Gastrocnemius medialis (tissue), 4 donors: Measurements from ENCODE around the gene CRBN. TPM values are rescaled to one million over a fixed set of nuclear protein-coding genes. Genes with fewer than 3 reads are reported as not detected.

Source experiments
- ATAC-seq, 2 donors: fragments of 150-250 bp; one replicate each; pipeline ENCODE4 v1.9.1; 2016
- DNase-seq, 2 donors: peaks; one replicate each; pipeline ENCODE4 v3.0.0-alpha.2; 2019
- H3K27ac ChIP-seq, 4 donors: fragments of 200-600 bp; sonication (generic); 1 replicate in 1 of 4; 2 replicates in 3 of 4; pipeline ENCODE4 v1.5.1; 2016 to 2018; ENCODE audit warnings: mild to moderate bottlenecking in 2 of 4, moderate library complexity in 1 of 4
- H3K27me3 ChIP-seq, 3 donors: fragments of 200-600 bp; sonication (generic) in 2 of 3; 1 replicate in 1 of 3; 2 replicates in 2 of 3; pipeline versions ENCODE4 v1.5.1 to v1.6.0; 2016 to 2019; ENCODE audit warnings: mild to moderate bottlenecking in 1 of 3, moderate library complexity in 1 of 3
- H3K36me3 ChIP-seq, 2 donors: fragments of 200-600 bp; sonication (generic) in 1 of 2; one replicate each; pipeline ENCODE4 v1.5.1; 2017 to 2018
- H3K4me1 ChIP-seq, 2 donors: fragments of 200-600 bp; sonication (generic) in 1 of 2; one replicate each; pipeline ENCODE4 v1.5.1; 2016 to 2017; ENCODE audit warnings: mild to moderate bottlenecking in 2 of 2
- H3K4me3 ChIP-seq, 4 donors: fragments of 200-600 bp; sonication (generic) in 3 of 4; 1 replicate in 1 of 4; 2 replicates in 3 of 4; pipeline ENCODE4 v1.5.1; 2016 to 2019; ENCODE audit warnings: mild to moderate bottlenecking in 2 of 4
- H3K9me3 ChIP-seq, 3 donors: fragments of 200-600 bp; sonication (generic) in 2 of 3; 1 replicate in 1 of 3; 2 replicates in 2 of 3; pipeline ENCODE4 v1.5.1; 2016 to 2019
- CTCF ChIP-seq, 5 experiments: fragments of 450-650 bp in 3 of 5; fragments of 200-600 bp in 2 of 5; sonication (generic) in 2 of 5; IDR thresholded peaks in 4 of 5; conservative IDR thresholded peaks in 1 of 5; 1 replicate in 4 of 5; 2 replicates in 1 of 5; pipeline ENCODE4 v1.5.1; 2016 to 2019; ENCODE audit warnings: antibody characterized with exemption in 5 of 5, mild to moderate bottlenecking in 3 of 5, moderate library complexity in 3 of 5
- POLR2A ChIP-seq, 2 donors: fragments of 450-650 bp; IDR thresholded peaks; one replicate each; pipeline ENCODE4 v1.6.1; 2017; ENCODE audit warnings: antibody characterized with exemption in 2 of 2, mild to moderate bottlenecking in 2 of 2, moderate library complexity in 2 of 2
- in situ Hi-C, 4 donors: fragments of 200-750 bp; cut with MboI; loops; one replicate each; pipeline versions ENCODE4 v1.15.0 to v1.8.0; 2017; ENCODE audit warnings: low sequenced_read_pairs in 4 of 4
- intact Hi-C: fragments of 100-400 bp; cut with DNase I; formaldehyde crosslinking; loops from one replicate; pipeline ENCODE4 v1.15.1; 2023; ENCODE audit warnings: low total_unique reads
- total RNA-seq, 4 donors: library from RNA; depleted of rRNA; stranded (reverse); fragments of >200 nt; gene quantifications; one replicate each; pipeline versions ENCODE4 v1.1.0 to v1.2.3, GENCODE V29; 2016

The CRBN gene
- total RNA-seq, 4 donors from 2014 or later, result 49.2 to 101 (median 84.9) TPM

GRCh38 chr3:3137526-3137925, 42.0 kb downstream of the CRBN start:
- H3K9me3 ChIP-seq, result no peaks in the 10 kb centered on the region
- TF ChIP-seq POLR2A (IDR thresholded peaks at IDR 0.05) (no peak), CTCF (IDR thresholded peaks at IDR 0.05 in 4 of 5, conservative IDR thresholded peaks at IDR 0.05 in 1 of 5) (no peak)
- no peaks in the 10 kb centered on the region for H3K27me3 ChIP-seq
- H3K27ac ChIP-seq, result no peak overlapping the region
- H3K4me1 ChIP-seq, result no peaks in the 10 kb centered on the region
- in situ Hi-C loops, result no loop called here
- H3K4me3 ChIP-seq, result no peak overlapping the region
- intact Hi-C loops, result no loop called here
- peaks cover 0 to 37% of the 10 kb centered on the region in 2 donors for H3K36me3 ChIP-seq
- DNase-seq, result no peak
- no peak for ATAC-seq

DNA sequence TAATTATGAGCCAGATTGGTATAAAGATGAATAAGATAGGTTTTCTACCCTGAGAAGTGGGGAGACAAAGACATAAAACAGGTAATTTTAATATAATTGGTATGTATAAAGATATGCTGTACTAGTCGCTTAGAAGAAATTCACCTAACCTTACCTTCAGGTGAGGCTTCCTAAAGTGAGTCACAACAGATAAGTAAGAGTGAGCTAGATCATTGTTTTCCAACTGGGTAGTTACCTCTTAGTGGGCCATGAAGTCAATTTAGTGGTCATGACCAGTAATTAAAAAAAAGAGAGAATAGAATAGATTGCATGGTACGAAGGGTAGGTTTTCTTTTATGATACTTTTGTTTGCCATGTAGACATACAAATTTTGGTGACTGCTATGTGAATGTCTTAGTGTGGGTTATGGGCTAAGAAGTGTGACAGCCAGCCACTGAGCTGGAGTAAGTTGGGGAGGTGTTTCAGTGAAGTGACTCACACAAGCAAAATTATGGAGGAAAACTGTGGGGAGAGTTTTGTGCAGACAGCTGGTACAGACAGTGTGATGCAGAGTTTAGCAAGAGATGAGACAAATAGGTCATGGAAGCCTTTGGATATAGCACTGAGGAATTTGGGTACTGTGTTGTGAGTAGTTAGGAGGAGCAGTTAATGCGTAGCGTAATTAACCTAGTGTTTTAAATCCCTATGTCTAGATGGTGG, 44.6 kb downstream of the CRBN start:
- in situ Hi-C loops (no loop called here), intact Hi-C loops (no loop called here)
- TF ChIP-seq CTCF (IDR thresholded peaks at IDR 0.05 in 4 of 5, conservative IDR thresholded peaks at IDR 0.05 in 1 of 5) (no peak), POLR2A (IDR thresholded peaks at IDR 0.05) (no peak)
- ATAC-seq (no peak), DNase-seq (no peak)
- Histone ChIP-seq H3K27me3 (no peaks in the 10 kb centered on the region), H3K36me3 (peaks cover 0 to 28% of the 10 kb centered on the region in 2 donors), H3K4me1 (no peaks in the 10 kb centered on the region), H3K4me3 (no peak overlapping the region), H3K27ac (no peak overlapping the region), H3K9me3 (no peaks in the 10 kb centered on the region)

DNA sequence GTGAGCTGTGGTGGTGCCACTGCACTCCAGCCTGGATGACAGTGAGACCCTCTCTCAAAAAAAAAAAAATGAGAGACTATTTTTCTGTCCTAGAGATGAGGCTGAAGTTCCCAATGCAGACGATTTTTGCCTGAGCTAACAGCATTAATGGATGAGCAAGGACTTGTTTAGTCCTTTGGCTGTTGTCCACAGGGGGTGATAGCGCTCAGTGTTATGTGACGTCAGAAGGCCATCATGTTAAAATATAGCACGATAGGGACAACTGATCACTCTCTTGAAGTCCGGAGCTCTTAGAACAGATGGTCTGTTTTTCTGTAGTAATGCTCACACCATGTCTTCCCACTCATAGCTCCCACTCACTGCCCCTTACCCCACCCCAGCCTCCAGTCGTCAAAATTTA, 46.0 kb downstream of the CRBN start:
- in situ Hi-C loops (no loop called here), intact Hi-C loops (no loop called here)
- Histone ChIP-seq H3K27ac (no peak overlapping the region), H3K36me3 (peaks cover 0 to 28% of the 10 kb centered on the region in 2 donors), H3K27me3 (no peaks in the 10 kb centered on the region), H3K4me3 (no peak overlapping the region), H3K4me1 (no peaks in the 10 kb centered on the region), H3K9me3 (no peaks in the 10 kb centered on the region)
- TF ChIP-seq POLR2A (IDR thresholded peaks at IDR 0.05) (no peak), CTCF (IDR thresholded peaks at IDR 0.05 in 4 of 5, conservative IDR thresholded peaks at IDR 0.05 in 1 of 5) (no peak)
- no peak for DNase-seq
- ATAC-seq, result no peak

DNA sequence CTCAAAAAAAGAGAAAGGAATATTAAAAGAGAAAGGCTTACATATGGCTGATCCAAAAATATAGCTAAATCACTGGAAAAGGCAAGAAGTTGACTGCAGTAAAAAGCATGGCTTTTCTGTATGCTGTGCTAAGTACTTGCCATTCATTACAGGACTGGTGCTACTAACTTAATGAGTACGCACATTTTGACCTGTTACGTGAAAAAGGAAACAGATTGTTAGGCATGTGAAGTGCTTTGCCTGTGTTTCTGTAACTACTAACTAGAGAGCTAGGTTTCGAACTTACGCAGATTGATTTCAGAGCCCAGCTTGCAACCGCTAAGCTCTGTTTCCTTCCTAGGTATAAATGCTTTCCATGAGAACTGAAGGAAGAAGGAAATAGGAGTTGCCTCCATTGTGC, 49.9 kb downstream of the CRBN start:
- peaks cover 7 to 11% of the 10 kb centered on the region in 2 donors for H3K4me1 ChIP-seq
- in situ Hi-C loops (no loop called here), intact Hi-C loops (no loop called here)
- no peak overlapping the region for H3K4me3 ChIP-seq
- no peaks in the 10 kb centered on the region for H3K9me3 ChIP-seq
- peaks cover 0 to 28% of the 10 kb centered on the region in 2 donors for H3K36me3 ChIP-seq
- no peak overlapping the region for H3K27ac ChIP-seq
- no peak for DNase-seq
- ATAC-seq, result no peak
- no peaks in the 10 kb centered on the region for H3K27me3 ChIP-seq
- TF ChIP-seq CTCF (IDR thresholded peaks at IDR 0.05 in 4 of 5, conservative IDR thresholded peaks at IDR 0.05 in 1 of 5) (no peak), POLR2A (IDR thresholded peaks at IDR 0.05) (no peak)
